GM23338 (cell line): ENCODE results near the gene RPS19. TPM values are rescaled to one million over a fixed set of nuclear protein-coding genes. Genes with fewer than 3 reads are reported as not detected.
A peak's percentile ranks its signal among the peaks of the same experiment; 100 is the strongest.

Experiments
- ATAC-seq: fragments of 200-7000 bp; cut with Tn5 transposase; 3 replicates; pipeline ENCODE4 v1.9.1; 2020
- DNase-seq: peaks from one replicate; pipeline ENCODE4 v3.0.0-alpha.2; 2015; ENCODE audit warnings: low spot score
- H2AFZ ChIP-seq: fragments of 200-600 bp; sonication (generic); 2 replicates; pipeline ENCODE4 v1.8.0; 2016; ENCODE audit warnings: antibody characterized with exemption, mild to moderate bottlenecking, moderate library complexity
- H3F3A ChIP-seq: fragments of 200-600 bp; sonication (generic); replicated peaks from 2 replicates; pipeline ENCODE4 v1.8.0; 2017; ENCODE audit warnings: antibody characterized with exemption, mixed run types, low read depth
- H3K27ac ChIP-seq: fragments of 200-600 bp; sonication (generic); 2 replicates; pipeline ENCODE4 v1.6.1; 2016; ENCODE audit warnings: low read depth
- H3K27me3 ChIP-seq: fragments of 200-600 bp; sonication (generic); 2 replicates; pipeline ENCODE4 v1.8.0; 2016; ENCODE audit warnings: mild to moderate bottlenecking, mixed run types, moderate library complexity; ENCODE audit not compliant: insufficient read depth
- H3K36me3 ChIP-seq: fragments of 200-600 bp; sonication (generic); 2 replicates; pipeline ENCODE4 v1.8.0; 2016; ENCODE audit warnings: mild to moderate bottlenecking; ENCODE audit not compliant: insufficient read depth
- H3K4me1 ChIP-seq: fragments of 200-600 bp; sonication (generic); 2 replicates; pipeline ENCODE4 v1.8.0; 2016; ENCODE audit warnings: mild to moderate bottlenecking, moderate library complexity; ENCODE audit not compliant: insufficient read depth
- H3K4me2 ChIP-seq: fragments of 200-600 bp; sonication (generic); 2 replicates; pipeline ENCODE4 v1.7.1; 2017; ENCODE audit warnings: mixed run types
- H3K4me3 ChIP-seq: fragments of 200-600 bp; sonication (generic); 2 replicates; pipeline ENCODE4 v1.6.1; 2016; ENCODE audit warnings: mixed run types
- H3K79me2 ChIP-seq: fragments of 200-600 bp; sonication (generic); replicated peaks from 2 replicates; pipeline ENCODE4 v1.8.0; 2017; ENCODE audit warnings: mild to moderate bottlenecking; ENCODE audit not compliant: insufficient read depth
- H3K9me2 ChIP-seq: fragments of 200-600 bp; sonication (generic); 2 replicates; pipeline ENCODE4 v1.8.0; 2017; ENCODE audit not compliant: insufficient read depth
- H4K20me1 ChIP-seq: fragments of 200-600 bp; sonication (generic); replicated peaks from 2 replicates; pipeline ENCODE4 v1.8.0; 2017; ENCODE audit warnings: mild to moderate bottlenecking; ENCODE audit not compliant: insufficient read depth
- H3K27ac Mint-ChIP-seq: 2 replicates; pipeline ENCODE4 v1.8.0; 2020; ENCODE audit warnings: inconsistent platforms, mild to moderate bottlenecking, moderate library complexity, mixed read lengths
- H3K27me3 Mint-ChIP-seq: 3 replicates; pipeline ENCODE4 v1.8.0; 2022; ENCODE audit warnings: low read depth, mild to moderate bottlenecking, moderate library complexity, mixed read lengths, inconsistent platforms; ENCODE audit not compliant: insufficient read depth, poor library complexity
- H3K36me3 Mint-ChIP-seq: 3 replicates; pipeline ENCODE4 v1.8.0; 2021; ENCODE audit warnings: low read depth, mild to moderate bottlenecking, inconsistent platforms, moderate library complexity, mixed read lengths
- H3K4me1 Mint-ChIP-seq: 3 replicates; pipeline ENCODE4 v1.8.0; 2020; ENCODE audit warnings: mild to moderate bottlenecking, inconsistent platforms, mixed read lengths
- H3K4me3 Mint-ChIP-seq: 3 replicates; pipeline ENCODE4 v1.8.0; 2021; ENCODE audit warnings: moderate library complexity, mild to moderate bottlenecking, inconsistent platforms, mixed read lengths
- H3K9me3 Mint-ChIP-seq: 3 replicates; pipeline ENCODE4 v1.8.0; 2020; ENCODE audit warnings: moderate library complexity, mild to moderate bottlenecking, inconsistent platforms, mixed read lengths
- CTCF ChIP-seq, 2 experiments: fragments of 200-600 bp in 1 of 2; sonication (generic) in 1 of 2; conservative IDR thresholded peaks; 2 replicates each; pipeline versions ENCODE4 v1.5.1 to v1.6.1; 2016 to 2017; ENCODE audit warnings: antibody characterized with exemption in 2 of 2, low read depth in 2 of 2, mild to moderate bottlenecking in 2 of 2, moderate library complexity in 1 of 2
- EZH2 ChIP-seq: fragments of 200-600 bp; sonication (generic); IDR thresholded peaks from one replicate; pipeline ENCODE4 v1.8.0; 2017; ENCODE audit warnings: antibody characterized with exemption, mild to moderate bottlenecking, low read depth; ENCODE audit not compliant: unreplicated experiment
- POLR2AphosphoS5 ChIP-seq: IDR thresholded peaks from 2 replicates; pipeline ENCODE4 v1.6.1; 2016; ENCODE audit warnings: antibody characterized with exemption, low read depth
- STAT1 ChIP-seq: IDR thresholded peaks from one replicate; pipeline ENCODE4 v1.6.1; 2016; ENCODE audit warnings: antibody characterized with exemption; ENCODE audit not compliant: unreplicated experiment
- ZNF114 ChIP-seq: fragments of 250-450 bp; sonication (Bioruptor Pico); IDR thresholded peaks from 2 replicates; pipeline ENCODE4 v1.5.0; 2020; ENCODE audit warnings: mild to moderate bottlenecking, moderate library complexity
- polyA plus RNA-seq: library from polyadenylated mRNA; unstranded; fragments of >200 nt; fragmentation: Nextera tagmentation; extraction: Ambion mirVana; gene quantifications from 2 replicates; pipeline ENCODE4 v1.2.1, GENCODE V29; 2016
- total RNA-seq: library from RNA; depleted of rRNA; stranded (reverse); fragments of >200 nt; shearing (Covaris generic); gene quantifications from 2 replicates; pipeline ENCODE4 v1.2.3, GENCODE V29; 2014
- TF ChIP-seq, protein P1 (sequence below): IDR thresholded peaks from one replicate; pipeline ENCODE4 v1.6.1; 2018; ENCODE audit warnings: antibody characterized with exemption; ENCODE audit not compliant: unreplicated experiment

RPS19 gene
- total and polyA plus RNA-seq, 2 experiments from 2014 or later: 1,798 to 4,073 TPM

DNA sequence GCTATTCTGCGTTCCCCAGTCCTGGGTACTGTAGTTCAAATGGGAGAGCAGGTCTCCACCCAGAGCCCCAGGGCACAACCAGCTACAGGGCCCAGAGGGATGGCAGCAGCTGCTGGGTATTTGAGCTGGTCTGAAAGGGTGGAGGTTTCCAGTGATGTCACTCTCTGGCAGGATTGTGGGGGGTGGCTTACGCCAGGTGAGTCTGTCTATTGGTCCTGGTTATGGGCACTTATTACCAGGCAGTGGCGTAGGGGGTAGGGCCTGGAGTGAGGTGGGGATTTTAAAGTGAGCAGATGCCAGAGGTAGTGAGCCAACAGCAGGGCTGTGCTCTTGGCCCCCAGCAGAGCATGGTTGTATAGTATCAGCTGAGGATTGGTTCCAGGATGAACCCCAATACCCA, 6.2 kb downstream of the RPS19 start (continued):
- TF ChIP-seq, protein P1, sequence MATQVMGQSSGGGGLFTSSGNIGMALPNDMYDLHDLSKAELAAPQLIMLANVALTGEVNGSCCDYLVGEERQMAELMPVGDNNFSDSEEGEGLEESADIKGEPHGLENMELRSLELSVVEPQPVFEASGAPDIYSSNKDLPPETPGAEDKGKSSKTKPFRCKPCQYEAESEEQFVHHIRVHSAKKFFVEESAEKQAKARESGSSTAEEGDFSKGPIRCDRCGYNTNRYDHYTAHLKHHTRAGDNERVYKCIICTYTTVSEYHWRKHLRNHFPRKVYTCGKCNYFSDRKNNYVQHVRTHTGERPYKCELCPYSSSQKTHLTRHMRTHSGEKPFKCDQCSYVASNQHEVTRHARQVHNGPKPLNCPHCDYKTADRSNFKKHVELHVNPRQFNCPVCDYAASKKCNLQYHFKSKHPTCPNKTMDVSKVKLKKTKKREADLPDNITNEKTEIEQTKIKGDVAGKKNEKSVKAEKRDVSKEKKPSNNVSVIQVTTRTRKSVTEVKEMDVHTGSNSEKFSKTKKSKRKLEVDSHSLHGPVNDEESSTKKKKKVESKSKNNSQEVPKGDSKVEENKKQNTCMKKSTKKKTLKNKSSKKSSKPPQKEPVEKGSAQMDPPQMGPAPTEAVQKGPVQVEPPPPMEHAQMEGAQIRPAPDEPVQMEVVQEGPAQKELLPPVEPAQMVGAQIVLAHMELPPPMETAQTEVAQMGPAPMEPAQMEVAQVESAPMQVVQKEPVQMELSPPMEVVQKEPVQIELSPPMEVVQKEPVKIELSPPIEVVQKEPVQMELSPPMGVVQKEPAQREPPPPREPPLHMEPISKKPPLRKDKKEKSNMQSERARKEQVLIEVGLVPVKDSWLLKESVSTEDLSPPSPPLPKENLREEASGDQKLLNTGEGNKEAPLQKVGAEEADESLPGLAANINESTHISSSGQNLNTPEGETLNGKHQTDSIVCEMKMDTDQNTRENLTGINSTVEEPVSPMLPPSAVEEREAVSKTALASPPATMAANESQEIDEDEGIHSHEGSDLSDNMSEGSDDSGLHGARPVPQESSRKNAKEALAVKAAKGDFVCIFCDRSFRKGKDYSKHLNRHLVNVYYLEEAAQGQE: no peak
- no peak for TF ChIP-seq ZNF114 (CRISPR knock-in tag)
- TF ChIP-seq CTCF (conservative IDR thresholded peaks at IDR 0.05; ENCODE audit: low read depth in 2 of 2): no peak
- no peak for TF ChIP-seq STAT1
- TF ChIP-seq EZH2: no peak

- Histone ChIP-seq H3K27me3 (no peaks in the 10 kb centered on the region), H3F3A (peaks cover 88% of the 10 kb centered on the region), H3K79me2 (peaks cover 49% of the 10 kb centered on the region), H3K9me2 (no peaks in the 10 kb centered on the region), H3K4me2 (no peak overlapping the region), H3K4me3 (no peak overlapping the region), H3K27ac (peak overlapping the region; percentile 98), H3K36me3 (peaks cover 70% of the 10 kb centered on the region), H3K4me1 (peaks cover 21% of the 10 kb centered on the region), H2AFZ (no peak overlapping the region), H4K20me1 (peaks cover 61% of the 10 kb centered on the region)
- no peak overlapping the region for H3K4me3 Mint-ChIP-seq
- DNase-seq (no peak), ATAC-seq (no peak)
- peak overlapping the region; percentile 88 for H3K27ac Mint-ChIP-seq
- TF ChIP-seq CTCF (conservative IDR thresholded peaks at IDR 0.05; ENCODE audit: low read depth in 2 of 2) (no peak), POLR2AphosphoS5 (peak; percentile 40)
- peaks cover 41% of the 10 kb centered on the region for H3K27me3 Mint-ChIP-seq
- peaks cover 86% of the 10 kb centered on the region for H3K36me3 Mint-ChIP-seq
- H3K4me1 Mint-ChIP-seq: peaks cover 22% of the 10 kb centered on the region
- H3K9me3 Mint-ChIP-seq: no peaks in the 10 kb centered on the region
Observed at GRCh38 chr19:41868120-41868988, 8.3 kb downstream of the RPS19 start.
